NCI-H2196 treated with DMSO at 0.1 percent for 48 hours (cell line): Measurements from ENCODE around the gene CCDC85C.
A peak's percentile ranks its signal among the peaks of the same experiment; 100 is the strongest.

Source experiments
- DNase-seq: peaks from one replicate; lab custom pipeline; 2025; ENCODE audit not compliant: unreplicated experiment; lab: John Stamatoyannopoulos, UW

The CCDC85C gene

GRCh38 chr14:99608591-99608990 lies 4.6 kb upstream of the CCDC85C start:
- DNase-seq, result no peak

DNA sequence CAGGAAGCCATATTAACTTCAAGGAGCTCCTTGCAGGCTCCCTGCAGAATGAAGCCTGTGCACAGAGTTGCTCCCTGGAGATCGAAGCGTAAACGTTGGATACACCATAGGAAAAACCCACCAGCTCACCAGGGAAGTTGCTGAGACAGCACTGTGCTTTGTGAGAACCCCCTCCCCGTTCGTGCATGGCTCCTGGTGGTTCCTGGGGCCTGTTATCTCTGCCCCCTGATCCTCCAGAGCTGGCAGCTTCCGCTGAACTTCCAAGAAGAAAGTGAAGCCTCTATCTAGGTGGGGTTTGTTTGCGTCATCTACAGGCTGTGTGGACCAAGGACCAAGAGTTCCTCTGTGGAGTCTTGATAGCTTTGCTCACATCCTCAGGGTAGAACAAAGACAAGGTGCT lies 2.4 kb upstream of the CCDC85C start:
- no peak for DNase-seq

- peak; percentile 16 for DNase-seq
Observed at GRCh38 chr14:99605299-99605961, 1.4 kb upstream of the CCDC85C start.

- no peak for DNase-seq
Observed at GRCh38 chr14:99604766-99605298, 825 bp upstream of the CCDC85C start.

GRCh38 chr14:99604278-99604765 lies 315 bp upstream of the CCDC85C start:
- DNase-seq, result peak; percentile 73

DNA sequence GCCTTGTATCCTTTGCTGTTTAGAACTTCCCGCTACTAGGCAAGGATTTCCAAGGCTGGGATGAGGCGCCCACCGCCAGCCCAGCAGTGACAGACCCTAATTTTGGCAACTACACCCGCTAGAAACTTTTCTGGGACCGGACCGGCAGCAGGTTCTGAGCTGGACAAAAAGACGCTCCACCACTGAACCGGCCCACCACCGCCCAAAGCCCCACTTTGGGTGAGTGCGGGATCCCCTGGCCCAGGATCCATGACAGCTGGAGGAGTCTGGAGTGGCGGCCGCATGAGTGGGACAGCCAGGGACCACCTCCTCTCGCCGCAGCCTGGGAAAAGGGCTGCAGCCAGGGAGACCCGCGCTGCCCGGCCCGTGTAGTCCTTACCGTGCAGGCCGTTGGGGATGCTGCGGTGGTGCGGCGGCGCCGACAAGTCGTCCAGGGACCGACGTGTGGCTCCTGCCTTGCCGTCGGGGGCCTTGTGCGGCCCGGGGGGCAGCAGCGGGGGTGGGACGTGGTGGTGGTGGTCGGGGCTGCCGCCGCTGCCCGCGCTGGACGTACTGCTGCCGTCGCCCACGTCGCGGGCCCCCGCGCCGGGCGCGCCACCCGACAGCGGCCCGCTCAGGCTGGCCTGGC lies 1.1 kb downstream of the CCDC85C start:
- no peak for DNase-seq

DNA sequence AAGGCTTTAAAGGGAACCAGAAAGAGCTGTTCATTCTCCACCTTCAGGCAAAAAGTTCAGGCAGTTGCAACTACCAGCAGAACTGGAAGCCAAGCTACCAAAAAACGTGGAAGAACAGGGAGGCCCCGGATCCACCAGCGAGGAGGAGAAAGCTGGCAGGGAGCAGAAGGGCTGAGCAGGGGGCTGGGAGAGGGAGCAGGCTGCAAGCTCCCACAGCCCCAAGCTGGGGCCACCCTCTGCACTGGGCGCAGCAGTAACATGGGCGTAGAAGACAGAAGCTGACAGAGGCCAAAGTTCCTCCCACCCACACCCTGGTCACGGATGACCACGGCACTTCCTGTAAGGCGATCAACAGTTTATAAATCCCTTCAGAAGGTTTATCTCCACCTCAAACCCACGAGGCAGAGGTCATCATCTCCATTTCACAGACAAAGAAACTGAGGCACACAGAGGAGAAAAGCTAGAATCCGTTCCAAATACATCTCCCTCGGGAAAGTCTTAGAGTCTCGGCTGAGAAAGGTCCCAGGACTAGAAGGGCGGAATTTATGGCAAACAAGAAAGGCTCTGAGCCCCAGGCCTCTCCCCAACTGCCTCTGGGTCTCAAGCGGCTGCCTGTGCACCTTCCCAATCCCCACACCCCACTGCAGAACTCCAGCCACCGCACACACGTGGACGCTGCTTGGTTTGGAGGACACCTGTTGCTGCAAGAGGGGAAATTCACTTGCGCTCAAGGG lies 1.8 kb downstream of the CCDC85C start:
- DNase-seq, result no peak

GRCh38 chr14:99601361-99601831 lies 2.6 kb downstream of the CCDC85C start:
- no peak for DNase-seq

DNA sequence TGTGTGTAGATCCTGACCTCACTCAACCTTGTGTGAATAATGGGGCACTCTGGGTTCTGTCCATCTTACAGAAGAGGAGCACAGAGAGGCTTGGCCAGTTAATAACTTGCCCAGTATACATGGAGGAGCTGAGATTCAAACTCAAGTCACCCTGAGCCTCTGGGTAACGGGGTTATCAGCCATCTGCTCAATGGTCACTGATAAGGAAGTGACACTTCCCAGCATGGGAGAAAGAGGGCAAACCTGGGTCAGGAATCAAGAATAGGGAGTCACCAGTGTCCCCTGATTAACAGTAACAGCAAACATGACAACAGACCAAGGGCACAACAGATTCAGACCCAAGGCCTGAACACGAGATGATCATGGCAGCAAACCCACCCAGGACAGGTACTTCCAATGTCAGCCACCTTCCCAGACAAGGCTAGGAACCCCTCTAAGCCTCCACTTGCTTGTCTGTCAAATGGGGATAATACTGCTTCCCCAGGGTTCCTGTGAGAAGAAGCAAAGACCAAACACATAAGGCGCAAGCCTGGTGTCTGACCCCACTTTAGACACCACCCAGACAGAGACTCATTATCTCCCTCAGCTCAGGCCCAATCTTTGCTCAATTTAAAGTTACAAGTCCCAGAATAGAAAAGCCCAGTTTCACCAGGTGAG lies 3.6 kb downstream of the CCDC85C start:
- no peak for DNase-seq

DNA sequence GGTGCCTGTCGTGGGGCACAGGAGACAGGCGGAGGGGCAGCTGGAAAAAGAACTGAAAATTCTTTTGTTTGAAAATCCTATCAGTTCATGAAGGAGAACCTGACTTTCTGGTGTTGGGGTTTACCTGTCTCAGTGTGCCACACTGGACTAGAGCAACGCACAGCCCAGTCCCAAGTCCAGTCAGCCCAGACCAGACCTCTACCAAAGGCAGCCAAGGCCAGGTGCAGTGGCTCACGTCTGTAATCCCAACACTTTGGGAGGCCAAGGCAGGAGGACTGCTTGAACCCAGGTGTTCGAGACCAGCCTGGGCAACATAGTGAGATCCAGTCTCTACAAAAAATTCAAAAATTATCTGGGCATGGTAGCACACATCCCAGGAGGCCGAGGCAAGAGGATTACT lies 4.6 kb downstream of the CCDC85C start:
- DNase-seq, result no peak

- no peak for DNase-seq
Observed at GRCh38 chr14:99598774-99599173, 5.2 kb downstream of the CCDC85C start.

- no peak for DNase-seq
Observed at GRCh38 chr14:99597911-99598600, 6.0 kb downstream of the CCDC85C start.

DNA sequence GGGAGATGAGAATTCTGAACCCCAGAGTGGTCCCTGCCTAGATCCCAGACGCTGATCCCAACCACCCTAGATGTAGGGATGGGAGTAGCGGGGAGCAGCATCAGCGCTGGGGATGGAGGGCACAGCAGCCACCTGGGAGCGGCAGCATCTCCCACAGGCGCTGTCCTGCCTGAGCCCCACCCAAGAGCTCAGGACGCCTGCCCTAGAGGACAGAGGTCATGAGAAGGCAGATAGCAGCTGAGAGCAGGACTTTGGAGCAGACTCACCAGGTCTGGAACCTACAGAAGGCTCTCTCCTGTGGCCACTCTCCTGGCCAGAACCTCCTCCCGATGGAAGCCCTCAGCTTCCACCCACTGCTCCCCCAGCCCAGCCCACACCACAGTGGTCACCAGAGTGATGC lies 7.2 kb downstream of the CCDC85C start:
- DNase-seq, result no peak

GRCh38 chr14:99596071-99596627 lies 7.9 kb downstream of the CCDC85C start:
- DNase-seq, result no peak

- DNase-seq, result no peak
Observed at GRCh38 chr14:99595524-99595923, 8.5 kb downstream of the CCDC85C start.

DNA sequence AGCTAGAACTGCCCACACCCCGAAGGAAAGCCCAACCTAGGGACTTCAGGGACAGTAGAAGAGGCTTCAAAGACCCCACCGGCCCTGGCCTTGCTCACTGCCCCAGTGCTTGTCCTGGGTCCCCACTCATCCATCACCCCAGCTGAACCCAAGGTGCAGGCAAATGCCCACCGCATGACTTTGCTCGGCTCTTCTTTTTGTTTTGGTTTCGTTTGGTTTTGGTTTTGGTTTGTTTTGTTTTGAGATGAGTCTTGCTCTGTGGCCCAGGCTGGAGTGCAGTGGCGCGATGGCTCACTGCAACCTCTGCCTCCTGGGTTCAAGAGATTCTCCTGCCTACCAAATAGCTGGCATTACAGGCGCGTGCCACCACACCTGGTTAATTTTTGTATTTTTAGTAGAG lies 9.0 kb downstream of the CCDC85C start:
- DNase-seq, result no peak

GRCh38 chr14:99593971-99594841 lies 9.8 kb downstream of the CCDC85C start:
- no peak for DNase-seq

DNA sequence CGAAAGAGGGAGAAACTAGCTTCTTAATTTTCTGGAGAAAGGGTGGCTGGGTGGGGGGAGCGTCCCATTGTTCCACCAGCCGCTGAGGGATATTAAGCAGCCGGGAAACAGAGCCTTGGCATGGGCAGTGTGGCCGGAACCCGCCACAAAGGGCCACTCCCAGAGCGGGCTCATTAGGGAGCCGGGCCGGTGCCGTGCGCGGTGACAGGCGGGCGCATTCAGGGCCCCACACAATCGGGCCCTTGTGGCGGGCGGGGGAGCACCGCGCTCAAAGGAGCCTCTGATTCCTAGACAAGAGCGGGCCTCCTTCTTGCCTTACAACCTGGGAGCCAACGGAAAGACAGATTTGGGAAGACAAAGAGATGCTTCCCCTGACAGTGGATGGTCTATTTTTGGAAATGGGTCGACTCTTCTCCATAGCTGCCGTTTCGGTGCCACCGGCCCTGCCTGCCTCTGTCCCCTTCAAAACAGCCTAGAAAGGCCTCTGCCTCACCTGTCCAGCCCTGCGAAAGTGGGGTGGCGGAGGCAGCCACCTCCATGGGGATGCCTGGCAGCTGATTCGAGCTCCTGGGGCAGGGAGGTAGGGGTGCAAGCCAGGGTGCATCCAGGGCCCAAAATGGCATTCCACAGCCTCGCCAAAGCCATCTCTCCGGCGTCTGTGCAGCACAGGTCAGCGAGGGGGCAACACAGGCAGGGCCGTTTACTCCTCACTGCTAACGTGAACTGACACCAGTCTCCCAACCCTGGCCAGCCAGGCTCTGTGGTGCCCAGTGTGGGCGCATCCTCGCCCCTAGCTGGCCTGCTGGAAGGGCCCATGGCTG lies 10.9 kb downstream of the CCDC85C start:
- no peak for DNase-seq
